WERI-Rb-1 (cell line): ENCODE data around the gene C10orf120.

Source experiments
- DNase-seq: peaks from one replicate; pipeline ENCODE4 v3.0.0-alpha.2; 2020
- H3K27ac ChIP-seq: fragments of 250-450 bp; sonication (Bioruptor Pico); 2 replicates; pipeline ENCODE4 v1.5.1; 2020; ENCODE audit warnings: mild to moderate bottlenecking, moderate library complexity
- H3K27me3 ChIP-seq: fragments of 250-450 bp; sonication (Bioruptor Pico); 2 replicates; pipeline ENCODE4 v1.5.1; 2021; ENCODE audit warnings: mild to moderate bottlenecking, low read depth, moderate library complexity; ENCODE audit not compliant: insufficient read depth, severe bottlenecking
- H3K36me3 ChIP-seq: fragments of 250-450 bp; sonication (Bioruptor Pico); 2 replicates; pipeline ENCODE4 v1.5.1; 2020; ENCODE audit warnings: mild to moderate bottlenecking, moderate library complexity
- H3K4me3 ChIP-seq: 2 replicates; pipeline ENCODE4 v1.5.1; 2011; ENCODE audit warnings: low read depth, mild to moderate bottlenecking, control low read depth, low read length
- H3K9me3 ChIP-seq: fragments of 250-450 bp; sonication (Bioruptor Pico); 2 replicates; pipeline ENCODE4 v1.5.1; 2021; ENCODE audit warnings: mild to moderate bottlenecking, moderate library complexity; ENCODE audit not compliant: severe bottlenecking
- TF ChIP-seq, protein P1 (sequence below): IDR thresholded peaks from 2 replicates; pipeline ENCODE4 v1.5.1; 2011; ENCODE audit warnings: low read depth, mild to moderate bottlenecking, control low read depth, inconsistent platforms, low read length

The C10orf120 gene

DNA sequence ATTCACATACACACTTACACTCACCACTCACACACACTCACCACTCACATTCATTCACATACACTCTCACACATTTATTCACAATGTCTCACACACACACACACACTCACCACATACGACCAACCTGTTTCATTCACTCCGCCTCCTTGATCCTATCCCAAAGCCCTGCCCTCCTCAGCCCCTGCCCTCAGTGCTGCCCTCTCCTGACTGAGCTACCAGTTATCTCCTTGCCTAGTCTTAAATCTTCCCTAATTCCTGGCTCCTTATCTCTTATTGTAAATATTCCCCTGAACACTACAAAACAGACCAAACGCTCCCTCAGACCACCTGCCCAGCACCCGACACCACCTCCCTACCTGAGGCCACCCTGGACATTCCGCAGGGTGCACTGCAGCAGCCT is 26.1 kb upstream of the C10orf120 start:
- DNase-seq, result peak; percentile 30
- TF ChIP-seq, protein P1, sequence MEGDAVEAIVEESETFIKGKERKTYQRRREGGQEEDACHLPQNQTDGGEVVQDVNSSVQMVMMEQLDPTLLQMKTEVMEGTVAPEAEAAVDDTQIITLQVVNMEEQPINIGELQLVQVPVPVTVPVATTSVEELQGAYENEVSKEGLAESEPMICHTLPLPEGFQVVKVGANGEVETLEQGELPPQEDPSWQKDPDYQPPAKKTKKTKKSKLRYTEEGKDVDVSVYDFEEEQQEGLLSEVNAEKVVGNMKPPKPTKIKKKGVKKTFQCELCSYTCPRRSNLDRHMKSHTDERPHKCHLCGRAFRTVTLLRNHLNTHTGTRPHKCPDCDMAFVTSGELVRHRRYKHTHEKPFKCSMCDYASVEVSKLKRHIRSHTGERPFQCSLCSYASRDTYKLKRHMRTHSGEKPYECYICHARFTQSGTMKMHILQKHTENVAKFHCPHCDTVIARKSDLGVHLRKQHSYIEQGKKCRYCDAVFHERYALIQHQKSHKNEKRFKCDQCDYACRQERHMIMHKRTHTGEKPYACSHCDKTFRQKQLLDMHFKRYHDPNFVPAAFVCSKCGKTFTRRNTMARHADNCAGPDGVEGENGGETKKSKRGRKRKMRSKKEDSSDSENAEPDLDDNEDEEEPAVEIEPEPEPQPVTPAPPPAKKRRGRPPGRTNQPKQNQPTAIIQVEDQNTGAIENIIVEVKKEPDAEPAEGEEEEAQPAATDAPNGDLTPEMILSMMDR, result peak; percentile 49
- H3K36me3 ChIP-seq, result no peaks in the 10 kb centered on the region
- no peak overlapping the region for H3K4me3 ChIP-seq
- no peak overlapping the region for H3K27ac ChIP-seq
- no peaks in the 10 kb centered on the region for H3K9me3 ChIP-seq
- no peaks in the 10 kb centered on the region for H3K27me3 ChIP-seq

DNA sequence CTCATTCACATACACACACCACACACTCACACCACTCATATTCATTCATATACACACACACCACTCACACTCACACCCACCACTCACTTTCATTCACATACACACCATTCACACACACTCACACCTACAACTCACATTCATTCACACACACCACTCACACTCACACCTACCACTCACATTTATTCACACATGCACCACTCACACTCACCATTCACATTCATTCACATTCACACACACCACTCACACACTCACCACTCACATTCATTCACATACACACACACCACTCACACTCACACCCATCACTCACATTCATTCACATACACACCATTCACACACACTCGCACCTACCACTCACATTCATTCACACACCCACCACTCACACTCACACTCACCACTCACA is 25.4 kb upstream of the C10orf120 start:
- Histone ChIP-seq H3K27ac (no peak overlapping the region), H3K9me3 (no peaks in the 10 kb centered on the region), H3K4me3 (no peak overlapping the region), H3K27me3 (no peaks in the 10 kb centered on the region), H3K36me3 (no peaks in the 10 kb centered on the region)
- TF ChIP-seq, protein P1, result no peak
- no peak for DNase-seq

DNA sequence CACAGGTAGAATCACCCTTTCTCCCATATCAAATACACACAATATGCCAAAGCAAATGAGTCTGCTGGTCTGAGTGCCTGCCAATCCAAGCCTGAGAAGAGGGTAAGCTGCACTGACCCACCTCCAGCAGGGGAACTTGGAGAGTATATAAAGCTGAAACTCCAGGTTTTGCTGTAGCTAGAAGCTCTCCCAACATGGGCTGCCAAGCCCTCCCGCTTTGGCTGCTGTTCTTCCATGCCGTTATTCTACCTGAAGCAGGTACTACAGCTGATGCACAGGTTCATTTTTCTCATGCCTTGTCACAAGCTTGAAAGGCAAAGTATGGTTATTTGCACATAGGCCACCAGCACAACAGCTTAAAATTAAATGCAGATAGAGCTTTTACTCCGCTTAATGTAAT is 21.5 kb upstream of the C10orf120 start:
- H3K27ac ChIP-seq, result no peak overlapping the region
- TF ChIP-seq, protein P1, result no peak
- H3K27me3 ChIP-seq, result no peaks in the 10 kb centered on the region
- no peak overlapping the region for H3K4me3 ChIP-seq
- no peaks in the 10 kb centered on the region for H3K9me3 ChIP-seq
- no peak for DNase-seq
- H3K36me3 ChIP-seq, result no peaks in the 10 kb centered on the region

GRCh38 chr10:122716025-122716424 is 16.4 kb upstream of the C10orf120 start:
- Histone ChIP-seq H3K27ac (no peak overlapping the region), H3K9me3 (no peaks in the 10 kb centered on the region), H3K4me3 (no peak overlapping the region), H3K36me3 (no peaks in the 10 kb centered on the region), H3K27me3 (no peaks in the 10 kb centered on the region)
- TF ChIP-seq, protein P1, result no peak
- DNase-seq, result no peak

DNA sequence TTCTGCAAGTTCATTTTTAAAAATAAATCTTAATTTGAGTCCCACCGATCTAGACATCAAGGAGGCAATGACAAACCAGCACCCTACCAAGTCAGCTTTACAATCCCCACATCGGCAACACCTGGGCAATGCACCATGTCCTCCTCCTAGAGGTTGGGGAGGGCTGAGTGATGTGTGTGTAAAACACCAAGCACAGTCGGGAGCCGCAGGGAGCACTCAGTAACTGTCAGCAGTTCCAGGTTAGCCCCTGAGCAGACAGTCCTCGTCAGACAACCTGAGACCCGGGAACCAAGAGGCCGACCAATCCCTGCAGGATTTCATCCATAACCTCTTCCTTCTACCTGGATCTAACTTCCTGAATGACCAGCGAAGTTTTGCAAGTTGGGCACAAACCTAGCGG is 15.9 kb upstream of the C10orf120 start:
- Histone ChIP-seq H3K27ac (no peak overlapping the region), H3K4me3 (no peak overlapping the region), H3K27me3 (no peaks in the 10 kb centered on the region), H3K36me3 (no peaks in the 10 kb centered on the region), H3K9me3 (no peaks in the 10 kb centered on the region)
- TF ChIP-seq, protein P1, result no peak
- no peak for DNase-seq

GRCh38 chr10:122713091-122713885 is 13.6 kb upstream of the C10orf120 start:
- no peak for DNase-seq
- H3K27ac ChIP-seq, result no peak overlapping the region
- H3K9me3 ChIP-seq, result no peaks in the 10 kb centered on the region
- no peak overlapping the region for H3K4me3 ChIP-seq
- no peaks in the 10 kb centered on the region for H3K36me3 ChIP-seq
- no peaks in the 10 kb centered on the region for H3K27me3 ChIP-seq
- TF ChIP-seq, protein P1, result no peak
